ENCODE results near the gene RTP1. TPM values are rescaled to one million over a fixed set of nuclear protein-coding genes. Genes with fewer than 3 reads are reported as not detected.
"Not testable (repeated sequence)": the region's sequence is repeated elsewhere in the genome, so short reads cannot be mapped to it uniquely, and the experiment has no call there.

RTP1 gene
- total RNA-seq, 1 donor from 2014 or later = not detected

GRCh38 chr3:187165144-187165543 lies 32.1 kb upstream of the RTP1 start:
- peaks cover 4% of the 10 kb centered on the region for H3K9me3 Mint-ChIP-seq (ENCODE audit: unreplicated experiment)
- no peak overlapping the region for H3K27ac Mint-ChIP-seq (ENCODE audit: unreplicated experiment)
- peak; percentile 22 for DNase-seq (ENCODE audit: low spot score)
- TF ChIP-seq CTCF (IDR thresholded peaks at IDR 0.05; ENCODE audit: unreplicated experiment) = peak; percentile 84
- H3K27me3 Mint-ChIP-seq (ENCODE audit: unreplicated experiment) = peaks cover 3% of the 10 kb centered on the region
- H3K4me1 Mint-ChIP-seq (ENCODE audit: unreplicated experiment) = peaks cover 11% of the 10 kb centered on the region
- no peak overlapping the region for H3K4me3 Mint-ChIP-seq (ENCODE audit: unreplicated experiment)
- H3K36me3 Mint-ChIP-seq (ENCODE audit: low read depth, unreplicated experiment) = no peaks in the 10 kb centered on the region

GRCh38 chr3:187166750-187167149 lies 30.5 kb upstream of the RTP1 start:
- peaks cover 5% of the 10 kb centered on the region for H3K4me1 Mint-ChIP-seq (ENCODE audit: unreplicated experiment)
- no peak overlapping the region for H3K27ac Mint-ChIP-seq (ENCODE audit: unreplicated experiment)
- H3K4me3 Mint-ChIP-seq (ENCODE audit: unreplicated experiment) = no peak overlapping the region
- H3K27me3 Mint-ChIP-seq (ENCODE audit: unreplicated experiment) = peaks cover 1% of the 10 kb centered on the region
- no peaks in the 10 kb centered on the region for H3K9me3 Mint-ChIP-seq (ENCODE audit: unreplicated experiment)
- TF ChIP-seq CTCF (IDR thresholded peaks at IDR 0.05; ENCODE audit: unreplicated experiment) = no peak
- H3K36me3 Mint-ChIP-seq (ENCODE audit: low read depth, unreplicated experiment) = no peaks in the 10 kb centered on the region
- DNase-seq (ENCODE audit: low spot score) = no peak

- Mint-ChIP-seq H3K4me1 (ENCODE audit: unreplicated experiment) (no peaks in the 10 kb centered on the region), H3K36me3 (ENCODE audit: low read depth, unreplicated experiment) (no peaks in the 10 kb centered on the region), H3K9me3 (ENCODE audit: unreplicated experiment) (no peaks in the 10 kb centered on the region), H3K27ac (ENCODE audit: unreplicated experiment) (no peak overlapping the region), H3K4me3 (ENCODE audit: unreplicated experiment) (no peak overlapping the region), H3K27me3 (ENCODE audit: unreplicated experiment) (no peaks in the 10 kb centered on the region)
- no peak for TF ChIP-seq CTCF (IDR thresholded peaks at IDR 0.05; ENCODE audit: unreplicated experiment)
- DNase-seq (ENCODE audit: low spot score) = no peak
These were observed 29.5 kb upstream of the RTP1 start for GRCh38 chr3:187167777-187168176.

- DNase-seq (ENCODE audit: low spot score) = no peak
- Mint-ChIP-seq H3K9me3 (ENCODE audit: unreplicated experiment) (no peaks in the 10 kb centered on the region), H3K4me1 (ENCODE audit: unreplicated experiment) (no peaks in the 10 kb centered on the region), H3K27me3 (ENCODE audit: unreplicated experiment) (no peaks in the 10 kb centered on the region), H3K27ac (ENCODE audit: unreplicated experiment) (no peak overlapping the region), H3K36me3 (ENCODE audit: low read depth, unreplicated experiment) (no peaks in the 10 kb centered on the region), H3K4me3 (ENCODE audit: unreplicated experiment) (no peak overlapping the region)
- no peak for TF ChIP-seq CTCF (IDR thresholded peaks at IDR 0.05; ENCODE audit: unreplicated experiment)
These were observed 27.9 kb upstream of the RTP1 start for GRCh38 chr3:187169231-187169960.

- H3K27ac Mint-ChIP-seq (ENCODE audit: unreplicated experiment); H3K27me3 Mint-ChIP-seq (ENCODE audit: unreplicated experiment); H3K36me3 Mint-ChIP-seq (ENCODE audit: low read depth, unreplicated experiment); H3K4me1 Mint-ChIP-seq (ENCODE audit: unreplicated experiment); H3K9me3 Mint-ChIP-seq (ENCODE audit: unreplicated experiment); H3K4me3 Mint-ChIP-seq (ENCODE audit: unreplicated experiment); DNase-seq (ENCODE audit: low spot score): not testable (repeated sequence)
These were observed 26.4 kb upstream of the RTP1 start for GRCh38 chr3:187170911-187171310.
